Activated CD4-positive, alpha-beta memory T cell treated with anti-CD3 and anti-CD28 coated beads, Interleukin-2, amount 10 ng/mL, durations not matched to agents 7 days and 5 days (primary cell): Measurements from ENCODE around the gene ZNF547. TPM values are rescaled to one million over a fixed set of nuclear protein-coding genes. Genes with fewer than 3 reads are reported as not detected.

Source experiments
- CTCF ChIA-PET: fragments of 350-600 bp; sonication (Branson Sonifier 250); formaldehyde crosslinking; loops from one replicate; lab custom pipeline; 2021; ENCODE audit warnings: antibody characterized with exemption, inconsistent platforms; lab: Charles Lee
- POLR2A ChIA-PET: fragments of 350-600 bp; sonication (Branson Sonifier 250); formaldehyde crosslinking; loops from one replicate; lab custom pipeline; 2021; ENCODE audit warnings: antibody characterized with exemption; lab: Charles Lee
- DNase-seq: peaks from one replicate; pipeline ENCODE4 v3.0.0-alpha.2; 2020
- H3K27ac Mint-ChIP-seq: one replicate; pipeline ENCODE4 v1.8.0; 2021; ENCODE audit warnings: mild to moderate bottlenecking, mixed read lengths
- H3K27me3 Mint-ChIP-seq: one replicate; pipeline ENCODE4 v1.8.0; 2021; ENCODE audit warnings: mixed read lengths
- H3K36me3 Mint-ChIP-seq: one replicate; pipeline ENCODE4 v1.8.0; 2021; ENCODE audit warnings: low read depth, mixed read lengths
- H3K4me1 Mint-ChIP-seq: one replicate; pipeline ENCODE4 v1.8.0; 2021; ENCODE audit warnings: mixed read lengths
- H3K4me3 Mint-ChIP-seq: one replicate; pipeline ENCODE4 v1.8.0; 2021; ENCODE audit warnings: mild to moderate bottlenecking, mixed read lengths
- H3K9me3 Mint-ChIP-seq: one replicate; pipeline ENCODE4 v1.8.0; 2021; ENCODE audit warnings: mixed read lengths
- total RNA-seq, 2 experiments: library from RNA; stranded (reverse); gene quantifications; one replicate each; pipeline ENCODE4 v1.2.3, GENCODE V29; 2021

ZNF547 gene
- total RNA-seq, 2 experiments from 2014 or later: 3.8 to 4.8 TPM

GRCh38 chr19:57377498-57378146 lies 14.3 kb downstream of the ZNF547 start:
- Mint-ChIP-seq H3K4me3 (no peak overlapping the region), H3K27me3 (no peaks in the 10 kb centered on the region), H3K27ac (no peak overlapping the region), H3K4me1 (no peaks in the 10 kb centered on the region), H3K36me3 (peaks cover 73% of the 10 kb centered on the region), H3K9me3 (peaks cover 67% of the 10 kb centered on the region)
- no peak for DNase-seq
- ChIA-PET CTCF (no interaction called here), POLR2A (no interaction called here)

GRCh38 chr19:57380923-57381322 lies 17.6 kb downstream of the ZNF547 start:
- Mint-ChIP-seq H3K4me1 (no peaks in the 10 kb centered on the region), H3K27me3 (no peaks in the 10 kb centered on the region), H3K4me3 (no peak overlapping the region), H3K9me3 (peaks cover 58% of the 10 kb centered on the region), H3K27ac (no peak overlapping the region), H3K36me3 (peaks cover 41% of the 10 kb centered on the region)
- no peak for DNase-seq
- CTCF ChIA-PET: no interaction called here
- POLR2A ChIA-PET: no interaction called here

- Mint-ChIP-seq H3K9me3 (peaks cover 55% of the 10 kb centered on the region), H3K4me3 (no peak overlapping the region), H3K4me1 (no peaks in the 10 kb centered on the region), H3K36me3 (peaks cover 25% of the 10 kb centered on the region), H3K27me3 (no peaks in the 10 kb centered on the region), H3K27ac (no peak overlapping the region)
- ChIA-PET CTCF (no interaction called here), POLR2A (no interaction called here)
- no peak for DNase-seq
Observed at GRCh38 chr19:57382806-57383488, 19.6 kb downstream of the ZNF547 start.

GRCh38 chr19:57389194-57389729 lies 25.9 kb downstream of the ZNF547 start:
- Mint-ChIP-seq H3K4me3 (peak overlapping the region; percentile 98), H3K27me3 (no peaks in the 10 kb centered on the region), H3K4me1 (peaks cover 39% of the 10 kb centered on the region), H3K9me3 (peaks cover 38% of the 10 kb centered on the region), H3K36me3 (peaks cover 51% of the 10 kb centered on the region), H3K27ac (peak overlapping the region; percentile 87)
- POLR2A ChIA-PET: interaction anchor here (0.8 to 2.0 kb wide), 12 partner anchors 9 to 794 kb away, joined by 3 to 12 read pairs (median 4); partner anchors contain the start of genes TRAPPC2B, ZNF134, ZNF264 and ZNF417
- CTCF ChIA-PET: interaction anchor here (1.5 to 1.7 kb wide), 2 partner anchors 22 to 38 kb away, joined by 3 to 5 read pairs; partner anchors contain the start of gene ZNF304
- no peak for DNase-seq

GRCh38 chr19:57389730-57390598 lies 26.6 kb downstream of the ZNF547 start, which contains the start of gene ZNF548:
Gene ZNF548 (plus strand): TSS chr19:57389854. CDS start chr19:57390100, 246 bp downstream.
- Mint-ChIP-seq H3K4me3 (peak within 1 kb of the TSS; percentile 98), H3K27ac (peak within 1 kb of the TSS; percentile 87), H3K4me1 (peaks cover 43% of the 10 kb centered on the region), H3K27me3 (no peaks in the 10 kb centered on the region), H3K9me3 (peaks cover 38% of the 10 kb centered on the region), H3K36me3 (peaks cover 58% of the 10 kb centered on the region)
- ChIA-PET CTCF (interaction anchor here (1.5 to 1.7 kb wide), 2 partner anchors 22 to 39 kb away, joined by 3 to 5 read pairs; partner anchors contain the start of gene ZNF304), POLR2A (interaction anchor here (0.8 to 2.0 kb wide), 11 partner anchors 9 to 794 kb away, joined by 3 to 12 read pairs (median 4); partner anchors contain the start of genes TRAPPC2B, ZNF264, ZNF417 and ZNF419)
- DNase-seq: peak; percentile 95

GRCh38 chr19:57395710-57396109 lies 32.4 kb downstream of the ZNF547 start:
- POLR2A ChIA-PET: no interaction called here
- CTCF ChIA-PET: no interaction called here
- no peaks in the 10 kb centered on the region for H3K27me3 Mint-ChIP-seq
- no peak for DNase-seq
- H3K36me3 Mint-ChIP-seq: peaks cover 90% of the 10 kb centered on the region
- peaks cover 24% of the 10 kb centered on the region for H3K4me1 Mint-ChIP-seq
- H3K27ac Mint-ChIP-seq: no peak overlapping the region
- no peak overlapping the region for H3K4me3 Mint-ChIP-seq
- peaks cover 61% of the 10 kb centered on the region for H3K9me3 Mint-ChIP-seq

GRCh38 chr19:57398868-57399267 lies 35.5 kb downstream of the ZNF547 start:
- Mint-ChIP-seq H3K27ac (no peak overlapping the region), H3K9me3 (peaks cover 71% of the 10 kb centered on the region), H3K27me3 (no peaks in the 10 kb centered on the region), H3K4me1 (peaks cover 9% of the 10 kb centered on the region), H3K36me3 (peaks cover 82% of the 10 kb centered on the region), H3K4me3 (no peak overlapping the region)
- DNase-seq: no peak
- ChIA-PET POLR2A (interaction anchor here (0.7 kb wide), 1 partner anchor 9 kb away, joined by 3 read pairs; the partner anchor contains the start of gene ZNF548), CTCF (no interaction called here)

- H3K4me1 Mint-ChIP-seq: peaks cover 4% of the 10 kb centered on the region
- no peak overlapping the region for H3K4me3 Mint-ChIP-seq
- H3K27me3 Mint-ChIP-seq: no peaks in the 10 kb centered on the region
- H3K27ac Mint-ChIP-seq: no peak overlapping the region
- H3K9me3 Mint-ChIP-seq: peaks cover 34% of the 10 kb centered on the region
- POLR2A ChIA-PET: no interaction called here
- H3K36me3 Mint-ChIP-seq: peaks cover 32% of the 10 kb centered on the region
- DNase-seq: no peak
- CTCF ChIA-PET: interaction anchor here (0.7 kb wide), 1 partner anchor 36 kb away, joined by 3 read pairs; no protein-coding TSS in a partner anchor
Observed at GRCh38 chr19:57403737-57404563, 40.6 kb downstream of the ZNF547 start.

- peak; percentile 73 for DNase-seq
- H3K9me3 Mint-ChIP-seq: peaks cover 15% of the 10 kb centered on the region
- POLR2A ChIA-PET: no interaction called here
- H3K27ac Mint-ChIP-seq: no peak overlapping the region
- CTCF ChIA-PET: no interaction called here
- H3K36me3 Mint-ChIP-seq: peaks cover 15% of the 10 kb centered on the region
- H3K4me1 Mint-ChIP-seq: peaks cover 18% of the 10 kb centered on the region
- no peaks in the 10 kb centered on the region for H3K27me3 Mint-ChIP-seq
- H3K4me3 Mint-ChIP-seq: no peak overlapping the region
Observed at GRCh38 chr19:57406516-57407123, 43.3 kb downstream of the ZNF547 start.

GRCh38 chr19:57410877-57411671 lies 47.7 kb downstream of the ZNF547 start, which contains the start of gene ZNF17:
Gene ZNF17 (plus strand): TSS chr19:57411161. CDS start chr19:57413616, 2,455 bp downstream.
- peaks cover 35% of the 10 kb centered on the region for H3K36me3 Mint-ChIP-seq
- H3K4me1 Mint-ChIP-seq: peaks cover 27% of the 10 kb centered on the region
- H3K27ac Mint-ChIP-seq: peak within 1 kb of the TSS; percentile 79
- peak; percentile 93 for DNase-seq
- peaks cover 17% of the 10 kb centered on the region for H3K9me3 Mint-ChIP-seq
- ChIA-PET POLR2A (no interaction called here), CTCF (interaction anchor here (0.6 kb wide), 1 partner anchor 130 kb away, joined by 3 read pairs; no protein-coding TSS in a partner anchor)
- no peaks in the 10 kb centered on the region for H3K27me3 Mint-ChIP-seq
- peak within 1 kb of the TSS; percentile 94 for H3K4me3 Mint-ChIP-seq

GRCh38 chr19:57419439-57419838 lies 56.1 kb downstream of the ZNF547 start:
- H3K27ac Mint-ChIP-seq: no peak overlapping the region
- ChIA-PET CTCF (no interaction called here), POLR2A (interaction anchor here (1.3 kb wide), 1 partner anchor 228 kb away, joined by 3 read pairs; no protein-coding TSS in a partner anchor)
- H3K4me1 Mint-ChIP-seq: peaks cover 1% of the 10 kb centered on the region
- no peak for DNase-seq
- H3K9me3 Mint-ChIP-seq: peaks cover 70% of the 10 kb centered on the region
- no peaks in the 10 kb centered on the region for H3K27me3 Mint-ChIP-seq
- H3K4me3 Mint-ChIP-seq: no peak overlapping the region
- H3K36me3 Mint-ChIP-seq: peaks cover 73% of the 10 kb centered on the region
